ENCODE results near the gene HTR1D.
"Not testable (repeated sequence)": the region's sequence is repeated elsewhere in the genome, so short reads cannot be mapped to it uniquely, and the experiment has no call there.

The HTR1D gene, protein sequence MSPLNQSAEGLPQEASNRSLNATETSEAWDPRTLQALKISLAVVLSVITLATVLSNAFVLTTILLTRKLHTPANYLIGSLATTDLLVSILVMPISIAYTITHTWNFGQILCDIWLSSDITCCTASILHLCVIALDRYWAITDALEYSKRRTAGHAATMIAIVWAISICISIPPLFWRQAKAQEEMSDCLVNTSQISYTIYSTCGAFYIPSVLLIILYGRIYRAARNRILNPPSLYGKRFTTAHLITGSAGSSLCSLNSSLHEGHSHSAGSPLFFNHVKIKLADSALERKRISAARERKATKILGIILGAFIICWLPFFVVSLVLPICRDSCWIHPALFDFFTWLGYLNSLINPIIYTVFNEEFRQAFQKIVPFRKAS

DNA sequence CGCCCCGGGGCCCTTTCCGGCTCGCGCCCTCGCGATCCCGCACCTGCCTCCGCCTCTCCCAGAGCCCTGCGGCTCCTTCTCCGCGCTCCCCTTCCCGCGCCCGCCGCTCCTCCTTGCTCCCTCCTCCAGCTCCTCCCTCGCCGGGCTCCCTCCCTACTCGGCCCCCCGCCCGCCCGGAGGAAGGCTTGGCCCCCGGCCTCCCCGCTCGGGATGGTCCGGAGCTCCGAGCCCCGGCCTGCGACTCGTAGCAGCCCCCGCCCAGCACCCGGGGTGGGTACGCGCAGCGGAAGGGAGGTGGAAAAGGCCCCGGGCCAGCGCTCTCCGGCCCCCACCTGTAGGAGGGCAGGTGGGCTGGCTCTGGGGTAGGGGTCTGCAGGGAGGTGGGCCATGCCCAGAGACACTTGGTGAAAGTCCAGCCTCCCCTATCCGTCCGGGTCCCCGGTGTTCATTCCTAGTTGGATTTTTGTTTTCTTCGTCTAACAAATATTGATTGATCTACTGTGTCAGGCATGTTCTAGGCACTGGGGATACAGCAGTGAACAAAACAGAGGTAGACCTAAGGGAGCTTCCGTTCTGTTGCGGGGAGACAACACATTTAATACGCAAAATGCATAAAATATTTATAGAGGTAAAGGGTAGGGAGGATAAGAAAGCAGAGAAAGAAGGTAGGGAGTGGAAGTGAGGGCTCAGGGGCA, at the start of gene HTR1D:
HTR1D (minus strand) TSS at position 82 of the 695 bp plus-strand sequence. CDS start 23,283 bp downstream, outside the sequence.
- DNase-seq (ENCODE audit: low read depth in 1 of 2, low spot score in 1 of 2): no peak

DNA sequence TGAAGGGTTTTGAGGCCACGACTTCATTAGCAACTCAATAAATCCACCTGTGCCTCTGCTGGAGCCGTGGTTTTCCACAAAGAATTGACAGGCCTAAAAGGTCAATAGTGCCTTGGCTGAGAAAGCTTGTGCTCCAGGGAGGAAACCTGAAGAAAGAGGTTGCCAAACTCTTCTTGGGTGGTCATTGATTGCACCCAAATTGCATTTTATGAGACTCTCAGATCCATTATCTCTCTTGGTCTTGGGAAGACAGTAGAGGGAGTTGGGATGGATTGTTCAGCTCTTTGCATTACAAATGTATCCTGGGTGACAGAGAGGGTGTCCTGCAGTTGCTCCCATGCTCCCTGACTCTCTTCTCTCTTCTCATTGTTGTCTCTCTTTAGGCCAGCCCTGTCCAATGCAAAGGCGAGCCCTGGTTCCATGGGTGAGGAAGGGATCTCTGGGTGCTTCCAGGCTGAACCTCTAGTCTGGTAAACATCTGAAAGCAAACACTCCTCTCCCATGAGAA, 46.1 kb upstream of the HTR1D start:
- DNase-seq (ENCODE audit: low read depth in 1 of 2, low spot score in 1 of 2): no peak

DNA sequence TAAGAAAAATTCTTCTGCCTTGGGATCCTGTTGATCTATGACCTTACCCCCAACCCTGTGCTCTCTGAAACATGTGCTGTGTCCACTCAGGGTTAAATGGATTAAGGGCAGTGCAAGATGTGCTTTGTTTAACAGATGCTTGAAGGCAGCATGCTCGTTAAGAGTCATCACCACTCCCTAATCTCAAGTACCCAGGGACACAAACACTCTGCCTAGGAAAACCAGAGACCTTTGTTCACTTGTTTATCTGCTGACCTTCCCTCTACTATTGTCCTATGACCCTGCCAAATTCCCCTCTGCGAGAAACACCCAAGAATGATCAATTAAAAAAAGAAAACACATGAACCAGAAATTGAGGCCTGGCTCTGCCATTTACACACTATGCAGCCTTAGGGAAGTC, 40.8 kb upstream of the HTR1D start:
- DNase-seq (ENCODE audit: low read depth in 1 of 2, low spot score in 1 of 2): not testable (repeated sequence)

DNA sequence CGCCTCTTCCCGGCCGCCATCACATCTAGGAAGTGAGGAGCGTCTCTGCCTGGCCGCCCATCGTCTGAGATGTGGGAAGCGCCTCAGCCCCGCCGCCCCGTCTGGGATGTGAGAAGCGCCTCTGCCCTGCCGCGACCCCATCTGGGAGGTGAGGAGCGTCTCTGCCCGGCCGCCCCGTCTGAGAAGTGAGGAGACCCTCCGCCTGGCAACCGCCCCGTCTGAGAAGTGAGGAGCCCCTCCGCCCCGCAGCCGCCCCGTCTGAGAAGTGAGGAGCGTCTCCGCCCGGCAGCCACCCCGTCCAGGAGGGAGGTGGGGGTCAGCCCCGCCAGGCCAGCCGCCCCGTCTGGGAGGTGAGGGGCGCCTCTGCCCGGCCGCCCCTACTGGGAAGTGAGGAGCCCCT, 40.1 kb upstream of the HTR1D start:
- not testable (repeated sequence) for DNase-seq (ENCODE audit: low read depth in 1 of 2, low spot score in 1 of 2)

DNA sequence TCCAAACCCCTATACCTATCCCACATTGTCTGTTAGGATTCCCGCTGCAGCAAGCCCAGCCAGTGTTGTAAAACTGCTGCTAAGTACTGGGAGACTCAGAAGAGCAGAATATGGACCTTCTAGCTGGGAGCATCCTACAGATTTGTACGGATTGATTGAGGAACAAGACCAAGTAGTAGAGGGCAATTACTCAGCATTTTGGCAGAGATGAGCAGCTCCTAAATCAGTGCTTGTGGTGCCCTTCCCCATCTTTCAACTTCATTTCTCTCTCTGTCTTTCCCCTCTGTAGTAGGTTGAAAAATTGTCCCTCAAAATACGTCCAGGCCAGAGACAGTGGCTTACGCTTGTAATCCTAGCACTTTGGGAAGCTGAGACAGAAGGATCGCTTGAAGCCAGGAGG, 37.3 kb upstream of the HTR1D start:
- DNase-seq (ENCODE audit: low read depth in 1 of 2, low spot score in 1 of 2): no peak

DNA sequence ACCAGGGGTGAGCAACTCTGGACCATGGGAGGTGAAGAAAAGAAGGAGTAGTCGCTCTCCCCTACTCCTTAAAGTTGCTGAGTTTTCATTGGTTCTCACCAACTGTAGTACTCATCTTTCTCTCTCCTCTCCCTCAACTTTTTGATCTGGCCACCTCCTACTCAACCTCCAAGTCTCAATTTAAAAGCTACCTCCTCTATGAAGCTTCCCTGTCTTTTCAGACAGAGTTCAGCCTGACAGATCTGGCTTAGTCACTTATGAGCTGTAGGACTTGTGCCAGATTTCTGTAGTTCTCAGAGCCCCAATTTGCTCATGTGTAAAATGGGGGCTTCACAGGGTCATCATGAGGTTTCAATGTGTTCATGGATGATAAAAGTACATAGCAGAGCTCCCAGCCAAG, 34.5 kb upstream of the HTR1D start:
- DNase-seq (ENCODE audit: low read depth in 1 of 2, low spot score in 1 of 2): no peak

DNA sequence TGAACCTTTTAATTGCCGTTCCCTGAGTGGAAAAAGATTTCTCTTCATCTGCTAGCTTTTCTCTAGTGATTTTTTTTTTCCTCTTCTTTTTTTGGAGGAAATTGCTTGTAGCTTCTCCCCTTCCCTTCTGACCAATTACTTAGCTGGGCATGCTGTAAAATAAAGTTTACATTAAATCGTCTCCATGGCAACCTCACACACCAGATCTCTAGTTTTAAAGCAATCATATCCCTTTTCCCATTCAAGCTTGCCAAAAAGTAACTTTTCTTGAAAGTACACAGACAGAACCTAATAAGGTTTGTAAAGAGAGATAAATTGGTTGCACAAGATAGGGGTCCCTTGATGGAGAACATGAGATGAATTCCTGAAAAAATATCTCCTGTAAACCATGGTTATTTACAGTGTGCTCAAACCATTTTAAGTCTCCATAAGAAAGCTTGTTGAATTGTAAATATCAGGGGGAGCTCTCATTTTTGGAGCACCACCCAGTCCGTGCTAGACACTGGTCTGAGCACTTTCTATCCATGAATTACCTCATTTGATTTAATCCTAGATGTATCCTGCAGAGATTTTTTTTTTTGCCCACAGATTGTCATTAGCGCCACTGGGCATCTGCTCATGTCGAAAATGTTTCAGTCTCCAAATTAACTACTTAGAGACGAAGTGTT, 32.6 kb upstream of the HTR1D start:
- DNase-seq (ENCODE audit: low read depth in 1 of 2, low spot score in 1 of 2): no peak

DNA sequence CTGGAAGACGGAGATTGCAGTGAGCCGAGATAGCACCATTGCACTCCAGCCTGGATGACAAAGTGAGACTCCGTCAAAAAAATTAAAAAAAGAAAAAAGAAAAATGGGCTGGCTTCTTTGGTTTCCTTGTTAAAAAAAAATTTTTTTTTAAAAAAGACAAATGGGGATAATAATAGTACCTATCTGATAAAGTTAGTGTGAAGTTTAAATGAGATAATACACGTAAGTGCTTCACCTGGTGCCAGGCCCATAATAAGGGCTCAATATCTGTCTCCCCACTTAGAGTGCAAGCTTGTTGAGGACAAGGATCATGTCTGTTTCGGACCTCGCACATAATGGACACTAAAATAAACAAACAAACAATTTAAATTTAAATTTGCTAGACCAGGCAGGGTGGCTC, 30.0 kb upstream of the HTR1D start:
- DNase-seq (ENCODE audit: low read depth in 1 of 2, low spot score in 1 of 2): no peak

DNA sequence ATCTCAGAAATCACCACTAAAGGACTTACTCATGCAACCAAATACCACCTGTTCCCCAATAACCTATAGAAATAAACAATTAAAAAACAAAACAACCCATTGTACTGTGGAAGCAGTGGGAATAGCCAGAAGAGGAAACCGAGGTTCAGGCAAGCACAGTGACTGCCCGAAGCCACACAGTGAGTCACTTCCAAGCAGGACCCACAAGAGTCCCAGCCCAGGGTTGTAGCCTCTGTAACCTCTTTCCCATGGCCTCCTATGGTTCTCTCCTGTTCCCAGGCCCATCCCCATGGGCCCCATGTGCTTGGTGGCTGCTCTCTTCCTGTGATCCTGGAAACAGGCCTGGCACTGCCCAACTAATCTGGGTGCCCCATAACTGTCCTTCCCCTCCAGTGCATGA, 29.0 kb upstream of the HTR1D start:
- no peak for DNase-seq (ENCODE audit: low read depth in 1 of 2, low spot score in 1 of 2)

DNA sequence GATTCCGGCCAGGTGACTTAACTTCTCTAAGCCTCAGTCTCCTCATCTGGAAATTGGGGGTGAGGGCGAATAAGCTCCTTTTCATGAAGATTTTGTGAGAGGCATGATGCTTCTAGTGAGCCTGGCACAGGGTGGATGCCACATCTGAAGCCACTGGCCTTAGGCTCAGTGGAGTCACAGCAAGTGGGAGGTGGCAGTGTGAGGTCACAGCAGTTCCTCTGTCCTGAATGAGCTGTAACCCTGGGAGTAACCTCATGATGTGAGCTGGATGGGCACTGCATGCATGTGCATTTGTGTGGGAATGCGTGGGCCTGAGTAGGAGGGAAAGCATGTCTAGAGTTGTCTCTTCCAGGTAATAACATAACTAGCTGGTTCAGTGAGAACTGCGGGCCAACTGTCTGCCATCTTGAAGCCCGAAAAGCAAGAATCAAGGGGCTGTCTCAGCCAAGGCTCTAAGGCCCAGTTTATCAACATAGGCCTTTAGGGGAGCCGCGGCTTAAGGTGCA, 27.0 kb upstream of the HTR1D start:
- no peak for DNase-seq (ENCODE audit: low read depth in 1 of 2, low spot score in 1 of 2)

DNA sequence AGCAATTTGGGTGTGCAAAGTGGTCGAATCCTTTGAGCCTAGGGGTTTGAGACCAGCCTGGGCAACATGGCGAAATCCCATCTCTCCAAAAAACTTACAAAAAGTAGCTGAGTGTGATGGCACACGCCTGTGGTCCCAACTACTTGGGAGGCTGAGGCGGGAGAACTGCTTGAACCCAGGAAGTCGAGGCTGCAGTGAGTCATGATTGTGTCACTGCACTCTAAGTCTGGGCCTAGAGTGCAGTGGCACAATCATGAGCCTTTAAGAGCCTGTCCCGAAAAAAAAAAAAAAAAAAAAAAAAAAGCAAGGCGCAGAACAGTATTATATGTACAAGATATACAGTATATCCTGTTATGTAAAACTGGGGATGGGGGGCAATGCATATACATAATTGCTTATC, 25.1 kb upstream of the HTR1D start:
- DNase-seq (ENCODE audit: low read depth in 1 of 2, low spot score in 1 of 2): no peak

DNA sequence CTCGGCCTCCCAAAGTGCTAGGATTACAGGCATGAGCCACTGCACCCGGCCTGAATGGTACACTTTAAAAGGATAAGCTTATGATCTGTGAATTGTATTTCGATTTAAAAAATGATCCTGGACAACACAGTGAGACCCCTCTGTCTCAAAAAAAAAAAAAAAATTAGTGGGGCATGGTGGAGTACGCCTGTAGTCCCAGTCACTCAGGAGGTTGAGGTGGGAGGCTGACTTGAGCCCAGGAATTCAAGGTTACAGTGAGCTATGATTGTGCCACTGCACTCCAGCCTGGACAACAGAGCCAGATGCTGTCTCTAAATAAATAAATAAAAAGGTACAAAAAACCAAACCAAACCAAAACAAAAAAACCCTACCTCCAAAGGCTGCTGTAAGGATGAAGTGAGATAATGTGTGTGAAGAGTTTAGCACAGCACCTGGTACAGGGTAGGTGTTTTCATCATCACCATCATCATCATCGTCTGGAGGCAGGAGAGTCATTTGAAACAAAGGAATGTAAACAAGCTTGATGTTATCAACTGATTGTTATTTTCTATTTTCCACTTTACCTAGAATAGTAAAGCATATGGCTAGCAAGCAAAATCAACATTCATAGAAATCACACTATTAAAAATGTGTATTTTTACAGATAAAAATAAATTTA, 22.5 kb upstream of the HTR1D start:
- no peak for DNase-seq (ENCODE audit: low read depth in 1 of 2, low spot score in 1 of 2)

DNA sequence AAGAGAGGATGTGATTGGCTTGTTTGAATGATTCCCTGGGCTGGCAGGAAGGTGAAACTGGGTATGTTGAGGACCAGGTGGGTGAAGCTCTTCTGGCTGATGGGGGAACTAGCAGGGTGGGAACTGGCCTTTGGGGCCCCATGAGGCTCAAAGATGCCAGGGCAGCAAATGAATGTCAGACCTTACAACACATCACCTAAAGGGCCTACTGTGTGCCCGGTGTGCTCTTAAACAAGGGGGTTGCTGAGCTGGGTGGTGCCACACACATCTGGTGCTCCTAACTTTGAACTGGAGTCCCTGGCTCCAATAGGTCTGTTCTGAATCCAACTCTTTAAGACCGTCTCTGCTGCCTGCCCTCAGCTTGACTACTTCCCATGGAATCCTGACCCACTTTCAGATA, 21.3 kb upstream of the HTR1D start:
- DNase-seq (ENCODE audit: low read depth in 1 of 2, low spot score in 1 of 2): no peak

DNA sequence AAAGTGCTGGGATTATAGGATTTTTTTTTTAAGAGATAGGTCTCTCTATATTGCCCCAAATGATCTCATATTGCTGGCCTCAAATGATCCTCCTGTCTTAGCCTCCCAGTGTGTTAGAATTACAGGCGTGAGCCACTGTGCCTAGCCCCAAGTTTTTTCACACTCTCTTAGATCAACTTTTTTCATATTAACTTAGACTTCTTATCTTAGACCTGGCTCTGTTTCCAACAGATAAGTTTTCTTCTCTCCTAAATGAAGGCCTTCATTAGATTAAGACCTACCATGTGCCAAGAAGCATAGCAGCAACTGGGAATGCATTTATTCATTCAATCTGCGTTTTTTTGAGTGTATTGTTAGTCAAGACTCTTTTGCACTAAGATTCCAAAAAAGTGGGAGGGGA, 20.2 kb upstream of the HTR1D start:
- DNase-seq (ENCODE audit: low read depth in 1 of 2, low spot score in 1 of 2): no peak

DNA sequence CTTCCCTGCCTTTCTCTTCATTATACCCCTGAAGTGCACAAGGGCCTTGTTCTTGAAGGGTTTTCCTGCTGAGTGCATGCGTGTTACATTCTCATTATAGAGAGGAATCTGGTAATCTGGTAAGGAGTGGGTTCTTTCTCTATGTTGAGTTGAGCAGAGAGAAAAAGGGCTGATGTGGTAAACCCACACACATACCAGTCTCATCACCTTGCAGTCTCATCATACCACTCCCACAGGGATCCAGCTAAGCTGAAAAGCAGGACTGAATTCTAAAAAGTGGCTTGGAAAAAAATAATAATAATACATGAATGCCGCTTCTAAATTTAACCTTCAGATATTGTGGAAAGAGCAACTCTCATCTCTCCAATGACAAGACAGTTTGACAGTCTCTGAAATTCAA, 10.5 kb upstream of the HTR1D start:
- DNase-seq (ENCODE audit: low read depth in 1 of 2, low spot score in 1 of 2): no peak

DNA sequence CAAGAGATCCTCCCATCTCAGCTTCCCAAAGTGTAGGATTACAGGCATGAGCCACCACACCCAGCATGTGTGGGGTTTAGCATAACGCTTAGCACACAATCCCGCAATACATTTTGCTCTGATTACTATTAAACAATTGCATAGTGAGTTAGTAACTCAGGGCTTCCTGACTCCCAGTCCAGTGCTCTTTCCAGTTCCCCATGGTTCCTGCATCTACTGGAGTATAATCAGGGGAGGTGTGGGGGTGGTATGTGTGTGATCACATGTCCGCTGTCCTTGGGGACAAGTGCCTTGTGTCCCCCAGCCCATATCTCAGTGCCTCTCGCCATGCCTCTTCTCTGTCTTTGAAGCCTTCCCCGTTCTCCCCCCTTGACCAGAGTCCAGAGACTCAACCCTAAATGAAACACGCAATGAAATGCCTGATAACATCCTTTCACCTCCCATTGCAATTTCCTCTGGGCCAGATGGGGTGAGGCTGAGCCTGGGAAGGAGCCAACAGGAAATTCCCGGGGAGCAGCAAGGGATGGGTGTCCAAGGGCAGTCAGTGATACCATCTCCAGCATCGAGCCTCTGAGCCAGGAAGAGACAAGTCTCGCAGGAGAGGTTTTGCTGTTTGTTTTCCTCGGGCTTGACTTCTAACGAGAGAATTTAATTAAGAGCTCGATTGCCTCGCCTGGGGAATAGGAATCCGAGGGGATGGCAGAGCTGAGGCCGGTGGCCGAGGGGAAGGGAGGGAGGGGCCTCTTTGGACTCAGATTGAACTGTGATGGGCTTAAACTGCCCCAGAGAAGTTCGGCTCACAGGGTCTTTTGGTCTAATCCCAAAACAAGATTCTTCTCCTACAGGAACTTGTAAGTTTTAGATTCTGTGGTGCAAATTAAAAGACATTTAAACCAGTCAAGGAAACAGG, 7.7 kb upstream of the HTR1D start:
- DNase-seq (ENCODE audit: low read depth in 1 of 2, low spot score in 1 of 2): no peak

DNA sequence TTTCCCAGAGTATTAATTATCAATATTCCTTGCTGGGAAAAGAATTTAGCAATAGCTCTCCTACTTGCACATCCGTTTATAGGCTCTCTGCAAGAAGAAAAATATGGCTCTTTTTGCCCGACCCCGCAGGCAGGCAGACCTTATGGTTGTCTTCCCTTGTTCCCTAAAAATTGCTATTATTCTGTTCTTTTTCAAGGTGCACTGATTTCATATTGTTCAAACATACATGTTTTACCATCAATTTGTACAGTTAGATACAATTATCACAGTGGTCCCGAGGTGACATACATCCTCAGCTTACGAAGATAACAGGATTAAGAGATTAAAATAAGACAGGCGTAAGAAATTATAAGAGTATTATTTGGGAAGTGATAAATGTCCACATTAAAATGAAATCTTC, 6.7 kb upstream of the HTR1D start:
- DNase-seq (ENCODE audit: low read depth in 1 of 2, low spot score in 1 of 2): not testable (repeated sequence)

DNA sequence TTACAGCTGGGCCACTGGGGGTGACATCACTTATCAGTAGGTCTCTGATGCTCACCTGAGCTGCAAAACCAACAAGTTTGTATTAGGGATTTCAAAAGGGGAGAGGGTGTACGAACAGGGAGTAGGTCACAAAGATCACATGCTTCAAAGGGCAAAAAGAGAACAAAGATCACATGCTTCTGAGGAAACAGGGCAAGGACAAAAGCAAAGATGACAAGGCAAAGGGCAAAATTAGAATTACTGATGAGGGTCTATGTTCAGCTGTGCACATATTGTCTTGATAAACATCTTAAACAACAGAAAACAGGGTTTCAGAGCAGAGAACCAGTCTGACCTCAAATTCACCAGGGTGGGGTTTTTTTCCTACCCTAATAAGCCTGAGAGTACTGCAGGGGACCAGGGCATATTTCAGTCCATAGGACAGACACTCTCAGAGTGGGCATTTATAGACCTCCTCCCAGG, 6.2 kb upstream of the HTR1D start:
- DNase-seq (ENCODE audit: low read depth in 1 of 2, low spot score in 1 of 2): not testable (repeated sequence)

DNA sequence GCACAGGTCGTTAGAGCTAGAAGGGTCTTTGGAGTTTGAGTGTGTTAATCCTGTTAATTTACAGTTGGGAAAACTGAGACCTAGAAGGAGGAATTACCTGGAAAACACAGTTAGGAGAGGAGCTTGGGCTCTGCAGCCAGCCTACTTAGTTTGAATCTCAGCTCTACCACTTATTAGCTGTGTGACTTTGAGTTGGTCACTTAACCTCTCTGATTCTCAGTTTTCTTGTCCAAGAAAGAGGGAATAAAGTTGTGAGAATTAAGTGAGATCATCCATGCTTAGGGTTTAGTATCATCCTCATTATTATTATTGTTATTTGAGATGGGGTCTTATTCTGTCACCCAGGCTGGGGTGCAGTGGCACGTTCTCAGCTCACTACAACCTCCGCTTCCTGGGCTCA, 5.4 kb upstream of the HTR1D start:
- no peak for DNase-seq (ENCODE audit: low read depth in 1 of 2, low spot score in 1 of 2)

DNA sequence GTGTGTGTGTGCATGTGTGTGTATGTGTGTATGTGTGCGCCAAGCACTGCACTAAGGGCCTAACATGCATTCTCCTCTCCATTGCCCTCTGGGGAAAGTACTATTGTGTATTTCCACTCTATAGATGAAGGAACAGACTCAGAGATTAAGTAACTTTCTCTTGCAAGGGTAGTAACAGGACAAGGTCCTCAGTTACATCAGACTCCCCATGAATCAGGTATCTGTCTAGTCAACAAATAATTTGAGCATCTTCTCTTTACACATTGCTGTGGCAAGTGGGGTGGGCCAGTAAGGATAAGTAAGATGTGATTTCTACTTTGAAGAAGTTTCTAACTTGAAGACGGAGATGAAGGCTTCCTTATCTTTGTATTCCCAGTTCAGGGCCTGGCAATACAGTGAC, 5.0 kb upstream of the HTR1D start:
- no peak for DNase-seq (ENCODE audit: low read depth in 1 of 2, low spot score in 1 of 2)

Data from activated CD4-positive, alpha-beta T cell treated with anti-CD3 and anti-CD28 coated beads, Interleukin-2, amount 50 U/mL, for 24 hours (primary cell).